K562 (cell line): Measurements from ENCODE around the gene DNMT3A. TPM values are rescaled to one million over a fixed set of nuclear protein-coding genes. Genes with fewer than 3 reads are reported as not detected.

ENCODE experiments used
- ATAC-seq: fragments of 200-7000 bp; cut with Tn5 transposase; 3 replicates; pipeline ENCODE4 v1.9.1; 2020; ENCODE audit warnings: moderate library complexity
- BruUV-seq: library from RNA; stranded (reverse); fragments of 400-500 nt; replicated peaks from 2 replicates; lab custom pipeline; 2021; lab: Mats Ljungman, UMichigan
- CTCF ChIA-PET: fragments of 300-600 bp; formaldehyde crosslinking; extraction: SDS; loops from one replicate; lab custom pipeline; 2021; ENCODE audit warnings: low intra/inter-chr PET ratio; lab: Yijun Ruan, JAX
- POLR2A ChIA-PET: fragments of 300-600, 350-650 bp; sonication (Branson Sonifier 250); formaldehyde crosslinking; extraction: SDS; loops from one replicate; lab custom pipeline; 2021; ENCODE audit warnings: antibody characterized with exemption, inconsistent platforms; lab: Yijun Ruan, JAX
- DNase-seq, 4 experiments: peaks; one replicate each; pipeline versions ENCODE4 v3.0.0 to v3.0.0-alpha.2; 2011 to 2018; ENCODE audit warnings: low spot score in 3 of 4, mixed read lengths in 3 of 4; ENCODE audit errors: extremely low read depth in 1 of 4
- FAIRE-seq: peaks from 2 replicates; lab custom pipeline; 2011; peaks lifted over from hg19 to GRCh38; lab: Jason Lieb, UNC
- H2AFZ ChIP-seq: 2 replicates; pipeline ENCODE4 v1.6.0; 2011; ENCODE audit warnings: low read depth, low read length, control low read depth, inconsistent platforms
- H3K27ac ChIP-seq: fragments of 200-600 bp; 3 replicates; pipeline ENCODE4 v1.8.0; 2011; ENCODE audit warnings: low read depth, mild to moderate bottlenecking, control low read depth, inconsistent platforms, low read length, moderate library complexity, mixed read lengths; ENCODE audit errors: extremely low read depth
- H3K27me3 ChIP-seq, 2 experiments: fragments of 300-600 bp in 1 of 2; 2 replicates in 1 of 2; 3 replicates in 1 of 2; pipeline versions ENCODE4 v1.6.0 to v1.8.0; 2011; ENCODE audit warnings: inconsistent platforms in 2 of 2, low read length in 2 of 2, mild to moderate bottlenecking in 1 of 2, mixed read lengths in 1 of 2, moderate library complexity in 1 of 2; ENCODE audit not compliant: control insufficient read depth in 2 of 2, insufficient read depth in 2 of 2
- H3K36me3 ChIP-seq: fragments of 300-600 bp; 3 replicates; pipeline ENCODE4 v1.8.0; 2011; ENCODE audit warnings: mild to moderate bottlenecking, low read length, inconsistent platforms; ENCODE audit not compliant: control insufficient read depth, insufficient read depth
- H3K4me1 ChIP-seq, 2 experiments: fragments of 200-600 bp in 1 of 2; replicated peaks in 1 of 2; 2 replicates in 1 of 2; 3 replicates in 1 of 2; pipeline versions ENCODE4 v1.5.1 to v1.8.0; 2011; ENCODE audit warnings: inconsistent platforms in 2 of 2, low read length in 2 of 2, mild to moderate bottlenecking in 1 of 2, mixed read lengths in 1 of 2, moderate library complexity in 1 of 2; ENCODE audit not compliant: control insufficient read depth in 2 of 2, insufficient read depth in 2 of 2
- H3K4me2 ChIP-seq: 2 replicates; pipeline ENCODE4 v1.6.1; 2011; ENCODE audit warnings: low read length, control low read depth, inconsistent platforms, mixed read lengths; ENCODE audit not compliant: insufficient read depth
- H3K4me3 ChIP-seq: fragments of 200-600 bp; sonication (generic), shearing (Covaris generic); 2 replicates; pipeline ENCODE4 v1.5.1; 2016; ENCODE audit warnings: control low read depth, inconsistent platforms
- H3K79me2 ChIP-seq: fragments of 200-600 bp; 3 replicates; pipeline ENCODE4 v1.8.0; 2011; ENCODE audit warnings: low read length, inconsistent platforms; ENCODE audit not compliant: control insufficient read depth, insufficient read depth
- H3K9ac ChIP-seq, 2 experiments: 2 replicates each; pipeline versions ENCODE4 v1.6.0 to v1.6.1; 2011; ENCODE audit warnings: low read depth in 2 of 2, low read length in 2 of 2, control low read depth in 1 of 2, inconsistent platforms in 1 of 2, mild to moderate bottlenecking in 1 of 2, mixed read lengths in 1 of 2; ENCODE audit not compliant: insufficient read depth in 1 of 2
- H3K9me1 ChIP-seq: one replicate; pipeline ENCODE4 v1.6.0; 2011; ENCODE audit warnings: inconsistent platforms, mild to moderate bottlenecking, low read length, moderate library complexity; ENCODE audit not compliant: control insufficient read depth, insufficient read depth
- H3K9me3 ChIP-seq: replicated peaks from 2 replicates; pipeline ENCODE4 v1.5.1; 2011; ENCODE audit warnings: low read depth, low read length, inconsistent platforms; ENCODE audit not compliant: control insufficient read depth, insufficient read depth
- H4K20me1 ChIP-seq: replicated peaks from 2 replicates; pipeline ENCODE4 v1.6.1; 2011; ENCODE audit warnings: low read length, inconsistent platforms, mixed read lengths; ENCODE audit not compliant: control insufficient read depth, insufficient read depth
- NFIC ChIP-seq: fragments of 450-650 bp; IDR thresholded peaks from 2 replicates; pipeline ENCODE4 v1.6.1; 2017; ENCODE audit warnings: mild to moderate bottlenecking, inconsistent platforms
- ZSCAN32 ChIP-seq: fragments of 450-650 bp; formaldehyde crosslinking; IDR thresholded peaks from 2 replicates; pipeline ENCODE4 v1.4.0; 2020; ENCODE audit warnings: mild to moderate bottlenecking, moderate library complexity
- WGBS: fragments of 100-300 bp; shearing (Covaris generic); methylation state at CpG from one replicate; pipeline ENCODE4 v1.1.6; 2016; ENCODE audit warnings: low coverage, mixed read lengths; ENCODE audit not compliant: insufficient coverage; ENCODE audit errors: missing lambda C conversion rate; 5-methylcytosine and 5-hydroxymethylcytosine counted together
- in situ Hi-C: fragments of 300-500 bp; cut with MboI; formaldehyde crosslinking; loops from 4 replicates; pipeline ENCODE4 v1.15.0; 2018; ENCODE audit warnings: inconsistent platforms, mixed read lengths
- intact Hi-C: fragments of 100-400 bp; cut with micrococcal nuclease; formaldehyde crosslinking; loops from 2 replicates; pipeline ENCODE4 v1.14.2; 2022
- polyA plus RNA-seq, 8 experiments: library from polyadenylated mRNA; depleted of rRNA in 4 of 8; stranded (reverse) in 5 of 8; unstranded in 3 of 8; fragments of >200 nt; fragmentation: Nextera tagmentation in 2 of 8; fragmentation: Illumina TruSeq in 1 of 8; extraction: Ambion mirVana in 2 of 8; extraction: Trizol in 1 of 8; gene quantifications; 2 replicates each; pipeline versions ENCODE4 v1.2.1 to v1.2.3, GENCODE V29; 2011 to 2014; ENCODE audit warnings: inconsistent platforms in 1 of 8, missing spikeins in 1 of 8
- total RNA-seq, 7 experiments: library from RNA; depleted of rRNA in 6 of 7; stranded (reverse); fragments of >200 nt in 6 of 7; fragmentation: Illumina TruSeq in 2 of 7; extraction: Trizol in 2 of 7; gene quantifications; 2 replicates each; pipeline versions ENCODE4 v1.2.1 to v1.2.3, GENCODE V29; 2011 to 2021; ENCODE audit warnings: low replicate concordance in 1 of 7
- TF ChIP-seq, protein P1 (sequence below): fragments of 200-800 bp; sonication (Bioruptor generic); IDR thresholded peaks from 2 replicates; pipeline ENCODE4 v1.6.1; 2017; ENCODE audit warnings: missing genetic modification characterization, missing compliant biosample characterization

DNMT3A gene
- total and polyA plus RNA-seq, 9 of the 15 experiments (the other 6 are each of a cell fraction or from before 2014, with no cell fraction given) = 3.0 to 16.0 (median 6.1) TPM

DNA sequence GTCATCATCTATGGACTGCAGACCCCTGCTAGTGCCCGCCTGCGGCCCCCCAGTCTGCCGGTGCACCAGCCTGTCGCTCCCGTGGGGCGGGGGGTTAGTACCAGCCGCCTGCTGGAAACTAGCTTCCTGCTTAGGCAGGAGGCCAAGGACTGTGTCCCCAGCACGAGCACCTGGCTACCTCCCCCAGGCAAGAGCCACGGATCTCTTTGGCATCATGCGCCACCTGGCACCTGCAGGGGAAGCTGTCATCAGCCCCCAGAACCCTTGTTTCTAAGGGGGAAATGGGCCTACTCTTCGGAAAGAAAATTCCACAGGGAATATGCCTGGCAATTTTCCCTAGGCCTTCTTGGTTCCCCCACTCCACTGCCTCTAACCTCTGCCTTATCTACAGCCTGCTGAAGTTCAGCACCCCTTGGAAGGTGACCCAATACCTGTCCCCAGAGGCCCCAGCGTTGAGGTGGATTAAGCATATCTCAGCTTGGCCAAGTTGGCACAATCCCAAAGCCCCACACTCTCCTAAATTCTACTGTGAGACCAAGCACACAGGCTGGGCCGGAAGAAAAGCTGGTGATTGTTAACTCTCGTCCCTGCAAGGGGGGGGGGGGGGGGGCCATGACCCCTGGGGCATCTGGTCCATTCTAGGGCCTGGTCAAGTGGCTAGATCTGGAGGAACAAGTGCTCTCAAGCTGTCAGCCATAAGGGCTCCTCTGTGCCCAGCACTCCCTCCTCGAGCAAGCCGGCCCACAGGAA lies 111.4 kb downstream of the DNMT3A start:
- WGBS = 72% methylated on average over 14 of the region's 16 CpGs
- Histone ChIP-seq H3K4me1 (peaks cover 9 to 25% of the 10 kb centered on the region in 2 experiments; a peak in 4 of 5 replicates), H3K36me3 (peaks cover 15% of the 10 kb centered on the region; the same call in 1 of the 3 replicates), H3K79me2 (no peaks in the 10 kb centered on the region), H3K27ac (no peak overlapping the region), H3K27me3 (no peaks in the 10 kb centered on the region), H4K20me1 (no peaks in the 10 kb centered on the region), H3K9me1 (no peaks in the 10 kb centered on the region), H3K4me2 (no peak overlapping the region), H3K4me3 (no peak overlapping the region), H3K9ac (peak overlapping the region in 1 of 2 experiments; percentile 73; a peak in 2 of 4 replicates), H3K9me3 (no peaks in the 10 kb centered on the region), H2AFZ (no peak overlapping the region)
- DNase-seq = no peak
- no peak for FAIRE-seq
- ChIA-PET CTCF (no interaction called here), POLR2A (interaction anchor here (0.6 kb wide), 1 partner anchor 1044 kb away, joined by 3 read pairs; no protein-coding TSS in a partner anchor)
- in situ Hi-C loops = no loop called here
- intact Hi-C loops = no loop called here
- no peak for ATAC-seq
- TF ChIP-seq NFIC (0 out of 2 replicates have a peak, but pooled peaks have one; percentile 31), ZSCAN32 (CRISPR knock-in tag) (no peak)
- TF ChIP-seq, protein P1, sequence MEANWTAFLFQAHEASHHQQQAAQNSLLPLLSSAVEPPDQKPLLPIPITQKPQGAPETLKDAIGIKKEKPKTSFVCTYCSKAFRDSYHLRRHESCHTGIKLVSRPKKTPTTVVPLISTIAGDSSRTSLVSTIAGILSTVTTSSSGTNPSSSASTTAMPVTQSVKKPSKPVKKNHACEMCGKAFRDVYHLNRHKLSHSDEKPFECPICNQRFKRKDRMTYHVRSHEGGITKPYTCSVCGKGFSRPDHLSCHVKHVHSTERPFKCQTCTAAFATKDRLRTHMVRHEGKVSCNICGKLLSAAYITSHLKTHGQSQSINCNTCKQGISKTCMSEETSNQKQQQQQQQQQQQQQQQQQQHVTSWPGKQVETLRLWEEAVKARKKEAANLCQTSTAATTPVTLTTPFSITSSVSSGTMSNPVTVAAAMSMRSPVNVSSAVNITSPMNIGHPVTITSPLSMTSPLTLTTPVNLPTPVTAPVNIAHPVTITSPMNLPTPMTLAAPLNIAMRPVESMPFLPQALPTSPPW (CRISPR knock-in tag) = 0 out of 2 replicates have a peak, but pooled peaks have one; percentile 12
- no TSS peak for BruUV-seq
